ENCODE results near the gene POLR1C.
A peak's percentile ranks its signal among the peaks of the same experiment; 100 is the strongest.
"Not testable (repeated sequence)": the region's sequence is repeated elsewhere in the genome, so short reads cannot be mapped to it uniquely, and the experiment has no call there.

POLR1C gene

DNA sequence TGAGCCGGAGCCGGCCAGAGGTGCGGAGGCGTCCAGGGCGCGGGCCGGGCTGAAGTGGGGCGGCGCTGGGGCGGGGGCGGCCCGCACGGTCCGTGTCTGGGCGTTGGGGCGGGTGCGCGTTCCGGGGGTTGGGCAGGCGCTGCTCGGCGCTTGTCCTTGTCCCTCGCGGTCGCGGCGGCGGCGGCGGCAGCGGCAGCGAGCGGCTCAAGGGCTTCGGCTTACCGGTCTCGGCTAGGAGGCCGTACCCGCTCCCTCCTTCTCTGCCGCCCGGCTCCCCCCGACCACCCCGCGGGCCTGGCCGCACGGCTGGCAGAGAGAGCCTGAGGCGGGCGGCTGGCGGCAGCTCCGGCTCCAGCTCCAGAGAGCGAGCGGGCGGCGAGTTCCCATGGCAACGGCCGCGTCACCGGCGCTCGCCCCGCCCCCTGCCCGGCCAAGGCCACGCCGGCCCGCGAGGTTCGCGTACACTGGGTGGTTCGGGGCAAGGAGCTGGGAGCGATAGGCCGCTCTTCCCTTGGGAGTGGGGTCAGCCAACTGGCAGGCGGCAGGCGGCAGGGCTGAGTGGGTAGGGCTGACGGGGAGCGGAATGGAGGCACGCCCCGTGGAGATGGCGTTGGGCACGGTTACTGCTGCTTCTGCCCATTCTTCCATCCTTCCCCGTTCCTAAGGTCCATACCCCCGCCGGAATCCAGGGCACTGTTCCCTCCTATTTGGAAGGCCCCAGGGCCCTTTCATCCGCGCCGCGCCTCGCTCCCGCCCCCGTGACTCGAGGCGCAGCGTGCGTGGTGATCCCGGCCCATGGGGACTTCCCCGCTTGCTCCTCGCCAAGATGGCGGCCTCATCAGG is 6.7 kb upstream of the POLR1C start, which contains the start of gene LRRC73:
Gene LRRC73 (minus strand): TSS at position 363 of the 843 bp plus-strand sequence. CDS start 561 bp downstream, outside the sequence.
- peak; percentile 82 for DNase-seq (ENCODE audit: low spot score)

DNA sequence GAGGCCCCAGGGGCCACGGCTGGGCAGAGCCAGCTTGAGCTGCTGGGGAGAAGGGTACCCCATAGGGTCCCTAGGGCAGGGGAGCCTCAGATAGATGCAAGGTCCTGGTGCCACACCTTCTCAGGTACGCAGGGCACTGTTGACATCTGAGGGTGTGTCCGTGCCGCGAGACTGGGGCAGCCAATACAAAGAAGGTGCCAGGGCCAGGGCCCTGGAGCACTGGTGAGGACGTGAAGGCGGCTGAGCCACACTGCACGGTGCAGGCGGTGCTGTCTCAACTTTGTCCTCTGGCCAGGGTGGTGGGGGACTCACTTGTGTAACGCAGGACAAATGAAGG is 6.1 kb upstream of the POLR1C start:
- DNase-seq (ENCODE audit: low spot score) = no peak

DNA sequence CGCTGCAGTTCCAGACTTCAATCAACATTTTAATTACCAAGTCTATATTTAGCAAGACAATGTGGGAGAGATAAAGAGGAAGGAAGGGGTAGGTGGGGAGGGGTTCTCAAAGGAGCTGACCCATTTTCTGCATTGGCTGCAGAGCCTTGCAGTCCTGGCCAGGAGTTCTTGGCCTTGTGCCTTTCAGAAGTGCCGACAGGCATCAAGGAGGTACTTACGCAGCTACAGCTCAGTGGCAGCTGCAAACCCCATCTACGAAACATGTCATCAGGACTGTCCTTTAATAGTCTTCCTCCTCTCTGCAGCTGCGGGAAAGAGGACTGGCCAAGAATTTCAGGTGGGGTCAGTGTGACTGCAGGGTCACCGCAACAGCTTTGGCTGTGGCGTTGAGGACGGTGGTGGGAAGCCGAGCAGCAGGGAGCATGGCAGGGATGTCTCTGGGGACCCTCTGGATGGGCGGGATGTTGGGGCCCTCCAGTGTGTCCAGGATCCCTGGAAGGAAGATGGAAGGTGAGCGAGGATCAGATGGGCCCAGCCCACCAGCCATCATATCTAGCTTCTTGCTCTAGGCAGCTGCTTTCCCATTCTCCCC is 5.0 kb upstream of the POLR1C start:
- DNase-seq (ENCODE audit: low spot score) = no peak

DNA sequence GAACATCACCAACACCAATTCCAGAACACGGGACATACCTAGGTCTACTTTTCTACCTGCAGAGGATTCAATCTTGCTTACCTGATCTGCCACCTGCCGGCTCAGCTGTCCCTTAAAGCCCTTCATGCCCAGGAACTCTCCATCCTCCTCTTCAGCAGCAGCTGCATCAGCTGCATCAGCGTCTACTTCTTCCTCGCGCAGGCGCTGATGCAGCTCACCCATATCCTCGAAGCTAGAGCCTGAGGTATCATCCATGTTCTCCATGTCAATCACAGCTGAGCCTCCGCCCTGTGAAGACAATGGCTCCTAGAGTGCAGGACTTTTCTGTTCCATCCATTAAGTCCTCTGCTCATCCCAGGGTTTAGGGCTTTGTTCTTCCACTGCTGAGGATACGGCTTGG is 1.1 kb upstream of the POLR1C start:
- no peak for DNase-seq (ENCODE audit: low spot score)

DNA sequence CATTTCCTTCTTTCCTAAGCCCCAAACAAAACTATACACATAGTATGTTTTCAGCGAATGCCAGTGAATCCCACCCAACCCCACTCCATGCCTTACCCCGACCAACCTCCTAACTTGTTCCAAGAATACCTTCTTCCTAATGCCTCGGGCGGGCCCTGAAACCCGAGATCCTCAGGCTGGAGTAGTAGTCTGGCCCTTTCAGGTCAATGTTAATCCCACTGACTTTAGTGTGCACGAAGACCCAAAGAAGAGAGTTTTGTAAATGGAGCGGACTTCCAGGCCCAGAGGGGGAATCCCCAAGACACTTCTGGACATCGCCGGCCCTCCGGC is 557 bp upstream of the POLR1C start:
- no peak for DNase-seq (ENCODE audit: low spot score)

DNA sequence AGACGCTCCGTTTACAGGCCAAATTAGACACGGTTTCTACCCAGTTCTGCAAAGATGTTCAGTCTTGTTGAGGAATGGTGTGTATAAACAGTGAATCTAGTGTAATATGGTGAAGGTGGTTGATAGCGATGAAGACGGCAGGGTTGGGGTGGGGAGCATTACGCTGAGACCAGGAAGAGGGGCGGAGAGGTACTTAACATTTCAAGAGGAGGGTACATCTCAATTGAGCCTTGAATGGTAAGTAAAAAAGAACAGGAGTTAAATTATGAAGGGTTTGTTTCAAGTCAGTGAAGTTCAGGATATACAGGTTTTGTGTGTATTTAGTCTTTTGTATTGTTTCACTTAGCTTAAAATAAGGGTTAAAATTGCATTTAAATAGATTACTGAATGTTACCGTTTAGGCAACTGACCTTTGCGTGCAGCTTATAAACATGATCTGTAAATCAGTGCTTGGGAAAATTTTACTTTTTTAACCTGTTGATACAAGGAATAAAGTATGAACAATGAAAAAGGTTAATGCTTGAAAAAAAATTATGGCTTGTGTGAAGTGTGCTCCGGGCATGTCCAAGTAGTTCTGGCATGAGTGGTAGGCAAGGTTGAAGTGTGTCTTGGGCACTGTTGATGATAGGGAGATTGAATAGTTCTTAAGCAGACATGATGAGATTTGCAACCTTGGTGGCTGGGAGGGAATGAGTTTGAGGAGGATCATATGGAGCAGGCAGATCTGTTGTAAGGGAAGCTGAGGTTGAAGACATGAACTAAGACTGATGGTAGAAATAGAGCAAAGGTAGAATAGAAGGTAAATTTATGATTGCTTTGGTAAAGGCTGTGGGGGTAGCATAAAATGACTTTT is 842 bp downstream of the POLR1C start:
- no peak for DNase-seq (ENCODE audit: low spot score)

DNA sequence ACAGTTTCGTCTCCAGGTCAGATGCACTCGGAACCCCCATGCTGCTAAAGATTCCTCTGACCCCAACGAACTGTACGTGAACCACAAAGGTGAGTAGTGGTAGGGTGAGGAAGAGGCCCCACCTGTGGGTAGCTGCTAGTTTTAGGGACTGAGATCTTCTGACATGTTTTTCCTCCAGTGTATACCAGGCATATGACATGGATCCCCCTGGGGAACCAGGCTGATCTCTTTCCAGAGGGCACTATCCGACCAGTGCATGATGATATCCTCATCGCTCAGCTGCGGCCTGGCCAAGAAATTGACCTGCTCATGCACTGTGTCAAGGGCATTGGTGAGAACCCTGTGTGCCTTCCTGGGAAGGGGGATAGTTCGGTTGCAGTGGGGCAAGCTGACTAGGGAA is 3.2 kb downstream of the POLR1C start:
- DNase-seq (ENCODE audit: low spot score) = no peak

DNA sequence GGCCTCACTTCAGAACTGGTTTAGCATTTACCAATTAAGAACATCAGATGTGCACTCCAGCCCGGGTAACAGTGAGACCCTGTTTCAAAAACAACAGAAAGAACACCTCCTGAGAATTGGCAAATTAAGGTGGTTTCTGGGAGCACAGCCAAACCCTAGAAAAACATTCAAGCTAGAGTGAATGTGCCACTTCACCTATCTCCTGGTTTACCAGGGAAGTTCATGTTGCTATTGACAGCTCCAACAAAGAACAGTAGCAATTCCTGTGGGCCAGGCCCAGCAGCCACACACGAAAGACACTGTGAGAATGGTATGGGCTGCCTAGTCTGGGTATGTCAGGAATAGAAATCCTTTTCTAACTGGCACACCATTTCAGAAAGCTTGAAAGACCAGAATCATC is 4.9 kb downstream of the POLR1C start:
- DNase-seq (ENCODE audit: low spot score) = no peak

DNA sequence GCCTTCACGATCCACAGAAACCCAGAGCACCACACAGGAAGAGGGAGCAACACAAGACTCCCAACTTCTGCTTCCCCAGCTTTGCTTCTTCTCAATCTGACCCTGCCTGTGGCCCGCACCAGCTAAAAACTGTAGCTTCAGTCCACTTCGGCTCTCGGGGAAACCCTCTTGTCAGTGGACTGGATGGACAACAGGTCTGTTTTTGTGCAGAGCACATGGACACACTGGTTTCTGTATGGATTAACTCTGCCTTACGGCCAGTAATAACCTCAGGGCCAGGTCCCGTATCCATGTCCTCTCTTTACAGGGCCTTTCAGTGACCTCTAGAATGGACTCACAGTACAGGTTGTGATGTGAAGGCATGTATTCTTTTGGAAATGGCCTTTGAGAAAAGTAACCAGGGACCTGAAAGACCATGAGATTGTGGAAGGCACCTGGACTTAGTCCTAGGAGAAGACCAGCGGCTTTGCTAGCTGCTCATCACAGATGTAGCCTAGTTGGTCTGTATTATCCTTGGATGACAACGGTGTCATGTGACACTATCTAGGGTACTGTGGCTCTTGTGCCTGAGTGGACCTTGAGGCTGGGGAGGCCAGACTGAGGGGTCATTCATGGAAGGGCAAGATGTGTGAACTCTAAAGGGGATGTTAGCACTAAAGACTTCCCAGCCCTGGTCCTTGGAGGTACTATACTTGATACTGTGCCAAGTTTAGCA is 5.8 kb downstream of the POLR1C start:
- no peak for DNase-seq (ENCODE audit: low spot score)

DNA sequence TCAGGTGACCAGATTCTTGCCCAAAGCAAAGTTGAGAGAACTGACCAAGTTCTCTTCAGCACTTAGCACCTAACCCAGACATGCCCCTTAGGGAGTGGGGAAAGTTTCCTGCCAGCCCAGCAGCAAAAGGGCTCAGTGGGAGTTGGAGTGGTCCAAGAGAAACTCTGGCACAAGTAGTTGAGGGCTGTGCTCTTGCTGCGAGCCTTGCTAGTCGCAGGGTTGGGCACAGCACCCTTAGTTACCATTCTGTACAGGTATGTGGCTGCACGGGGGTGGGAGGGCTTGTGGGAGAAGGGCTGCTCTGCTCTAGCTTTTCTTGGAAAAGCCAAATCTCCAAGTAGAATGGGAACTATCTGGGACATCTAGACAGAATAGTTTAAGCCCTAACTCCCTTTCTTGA is 6.4 kb downstream of the POLR1C start:
- no peak for DNase-seq (ENCODE audit: low spot score)

DNA sequence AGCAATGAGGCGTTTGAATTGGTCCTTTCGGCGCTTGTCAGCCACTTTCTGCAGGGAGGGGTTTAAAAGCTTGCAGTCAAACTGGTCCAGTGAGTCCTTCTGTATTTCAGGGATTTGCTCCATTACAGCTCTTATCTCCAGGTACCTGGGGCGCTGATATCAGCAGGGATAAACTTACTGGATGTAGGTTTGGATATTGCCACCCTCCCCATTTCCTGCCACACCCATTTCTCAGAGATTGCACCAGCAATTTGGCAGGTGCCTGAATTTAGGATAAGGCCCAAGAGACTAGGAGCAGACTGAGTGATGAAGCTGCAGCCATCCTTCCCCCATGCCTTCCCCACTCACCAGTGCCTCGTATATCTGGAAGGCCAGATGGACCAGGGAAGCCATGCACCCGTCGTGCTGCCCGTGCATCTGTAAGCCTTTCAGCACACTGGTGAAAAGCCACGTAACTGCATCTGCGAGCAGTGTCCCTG is 7.6 kb downstream of the POLR1C start:
- no peak for DNase-seq (ENCODE audit: low spot score)

DNA sequence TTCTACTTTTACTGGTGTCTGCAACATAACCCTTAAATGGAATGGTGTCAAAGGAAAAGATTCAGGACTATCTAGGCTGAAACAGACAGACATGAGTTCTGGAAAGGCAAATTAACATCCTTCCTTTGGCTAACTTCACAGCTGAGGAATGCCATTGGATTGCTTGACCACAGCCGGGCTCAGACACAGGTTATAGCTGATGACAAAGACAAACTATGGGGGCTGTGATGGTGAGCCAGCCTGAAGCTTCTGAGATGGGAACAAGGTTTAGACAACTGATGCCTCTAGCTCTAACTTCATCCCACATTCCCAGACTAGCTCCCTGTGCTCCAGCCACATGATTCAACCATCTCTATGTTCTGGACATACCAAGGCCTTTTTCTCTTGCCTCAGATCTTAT is 15.3 kb downstream of the POLR1C start:
- no peak for DNase-seq (ENCODE audit: low spot score)

DNA sequence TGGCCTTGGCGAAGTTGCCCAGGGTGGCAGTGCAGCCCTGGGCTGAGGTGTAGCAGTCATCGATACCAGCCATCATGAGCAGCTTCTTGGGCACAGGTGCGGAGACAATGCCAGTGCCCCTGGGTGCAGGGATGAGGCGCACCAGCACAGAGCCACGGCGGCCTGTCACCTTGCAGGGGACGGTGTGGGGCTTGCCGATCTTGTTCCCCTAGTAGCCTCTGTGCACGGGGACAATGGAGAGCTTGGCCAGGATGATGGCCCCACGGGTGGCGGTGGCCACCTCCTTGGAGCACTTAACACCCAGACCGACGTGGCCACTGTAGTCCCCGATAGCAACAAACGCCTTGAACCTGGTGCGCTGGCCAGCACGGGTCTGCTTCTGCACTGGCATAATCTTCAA is 22.1 kb downstream of the POLR1C start:
- not testable (repeated sequence) for DNase-seq (ENCODE audit: low spot score)

DNA sequence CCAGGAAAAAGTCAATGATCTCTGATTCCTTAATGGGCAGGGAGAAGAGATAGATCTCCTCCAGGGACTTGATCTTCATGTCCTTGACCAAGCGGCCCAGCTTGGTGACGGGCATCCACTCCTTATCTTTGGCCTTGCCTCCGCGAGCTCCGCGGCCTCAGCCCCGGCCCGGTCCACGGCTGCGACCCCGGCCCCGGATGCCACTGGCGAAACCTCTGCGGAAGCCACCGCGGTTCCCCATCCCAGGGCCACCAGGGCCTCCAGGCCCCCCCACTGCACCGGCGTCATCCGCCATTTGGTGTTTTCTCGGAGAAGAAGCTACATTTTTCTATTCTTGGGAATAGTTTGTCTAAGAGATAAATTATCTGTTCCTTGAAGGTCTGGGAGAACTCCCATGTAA is 22.5 kb downstream of the POLR1C start:
- DNase-seq (ENCODE audit: low spot score) = not testable (repeated sequence)

DNA sequence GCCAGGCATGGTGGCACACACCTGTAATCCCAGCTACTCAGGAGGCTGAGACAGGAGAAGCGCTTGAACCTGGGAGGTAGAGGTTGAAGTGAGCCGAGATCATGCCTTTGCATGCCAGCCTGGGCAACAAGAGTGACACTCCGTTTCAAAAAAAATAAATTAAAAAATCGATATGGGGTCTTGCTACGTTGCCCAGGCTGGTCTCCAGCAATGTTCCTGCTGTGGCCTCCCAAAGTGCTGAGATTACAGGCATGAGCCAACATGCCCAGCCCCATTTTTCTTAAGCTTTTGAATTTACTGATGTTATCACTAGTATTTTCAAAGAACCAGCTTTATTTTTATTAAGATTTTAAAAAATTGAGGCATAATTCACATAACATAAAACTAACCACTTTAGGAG is 23.6 kb downstream of the POLR1C start:
- no peak for DNase-seq (ENCODE audit: low spot score)

DNA sequence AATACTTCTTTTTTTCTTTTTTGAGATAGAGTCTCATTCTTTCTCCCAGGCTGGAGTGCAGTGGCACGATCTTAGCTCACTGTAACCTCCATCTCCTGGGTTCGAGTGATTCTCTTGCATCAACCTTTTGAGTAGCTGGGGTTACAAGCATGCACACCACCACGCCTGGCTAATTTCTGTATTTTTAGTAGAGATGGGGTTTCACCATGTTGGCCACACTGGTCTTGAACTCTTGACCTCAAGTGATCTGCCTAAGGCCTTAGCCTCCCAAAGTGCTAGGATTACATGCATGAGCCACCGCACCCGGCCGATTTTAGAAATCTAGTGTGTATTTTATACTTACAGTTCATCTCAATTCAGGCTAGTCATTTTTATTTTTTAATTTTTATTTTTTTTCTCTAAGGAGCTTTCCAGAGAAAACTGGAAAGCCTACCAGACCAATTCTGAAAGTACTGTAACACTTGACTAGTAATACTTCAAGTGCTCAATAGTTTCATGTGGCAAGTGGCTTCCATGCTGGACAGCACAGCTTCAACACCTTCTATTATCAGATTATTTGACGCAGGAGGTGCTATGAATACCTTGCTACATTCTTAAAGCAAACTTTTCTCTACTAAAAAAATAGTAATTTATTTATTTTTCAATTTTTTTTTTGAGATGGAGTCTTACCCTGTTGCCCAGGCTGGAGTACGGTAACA is 25.0 kb downstream of the POLR1C start:
- no peak for DNase-seq (ENCODE audit: low spot score)

DNA sequence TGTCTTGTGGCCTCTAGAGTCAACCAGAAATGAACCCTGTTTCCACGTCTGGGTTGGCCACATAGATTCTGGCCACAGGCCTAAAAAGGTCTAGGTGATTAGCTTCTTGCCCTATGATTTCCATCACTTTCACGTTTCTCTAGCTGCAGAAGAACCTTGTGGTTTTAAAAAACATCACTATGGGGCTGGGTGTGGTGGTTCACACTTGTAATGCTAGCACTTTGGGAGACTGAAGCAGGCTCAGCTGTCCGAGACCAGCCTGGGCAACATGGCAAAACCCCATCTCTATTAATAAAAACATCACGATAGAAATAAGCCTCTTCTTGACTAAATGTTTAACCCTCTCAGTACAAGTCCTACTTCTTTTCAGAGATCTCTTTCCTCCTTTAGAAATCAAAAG is 27.6 kb downstream of the POLR1C start:
- DNase-seq (ENCODE audit: low spot score) = no peak

DNA sequence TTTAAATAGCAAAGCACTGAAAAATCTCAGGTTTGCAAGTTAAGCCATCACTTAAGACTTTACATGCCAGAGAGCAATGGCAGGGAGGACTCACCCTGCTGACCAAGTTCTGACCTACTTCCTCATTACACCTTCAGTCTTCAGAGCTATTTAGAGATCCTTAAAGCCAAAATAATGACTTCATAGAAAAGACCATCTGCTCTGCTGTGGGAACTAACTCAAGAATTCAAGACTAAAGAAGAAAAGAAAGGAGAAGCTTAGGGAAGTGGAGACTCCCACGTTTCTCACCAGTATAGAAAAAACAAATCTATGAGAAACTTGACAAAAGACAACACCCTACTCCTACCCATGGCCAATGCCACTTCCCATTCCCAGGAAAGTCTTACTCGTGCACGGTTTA is 30.3 kb downstream of the POLR1C start:
- no peak for DNase-seq (ENCODE audit: low spot score)

DNA sequence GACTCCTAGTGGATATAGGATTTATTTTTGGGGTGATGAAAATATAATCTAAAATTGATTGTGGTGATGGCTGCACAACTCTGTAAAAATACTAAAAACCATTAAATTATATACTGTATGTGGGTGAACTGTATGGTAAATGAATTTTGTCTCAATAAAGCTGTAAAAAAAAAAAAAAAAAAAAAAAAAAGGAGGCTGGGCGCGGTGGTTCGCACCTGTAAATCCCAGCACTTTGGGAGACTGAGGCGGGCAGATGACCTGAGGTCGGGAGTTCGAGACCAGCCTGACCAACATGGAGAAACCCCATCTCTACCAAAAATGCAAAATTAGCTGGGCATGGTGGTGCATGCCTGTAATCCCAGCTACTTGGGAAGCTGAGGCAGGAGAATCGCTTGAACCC is 40.7 kb downstream of the POLR1C start:
- not testable (repeated sequence) for DNase-seq (ENCODE audit: low spot score)

DNA sequence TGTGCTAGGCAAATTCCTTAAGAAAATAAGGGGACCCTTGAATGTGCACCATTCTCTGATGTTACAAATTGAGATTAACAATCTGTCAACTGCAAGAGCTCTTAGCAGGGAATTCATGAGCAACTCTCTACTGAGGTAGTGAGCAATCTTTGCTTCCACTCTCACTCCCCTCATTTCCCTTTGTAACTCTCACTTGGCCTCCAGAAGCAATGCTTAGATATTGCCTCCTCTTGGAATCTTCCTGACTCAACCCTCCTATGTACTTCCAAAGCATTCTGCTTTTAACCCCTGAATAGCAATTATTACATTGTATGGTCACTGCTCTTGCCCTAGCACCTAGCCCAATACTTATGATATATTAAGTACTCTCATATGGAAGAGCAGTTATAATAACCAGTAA is 42.4 kb downstream of the POLR1C start:
- DNase-seq (ENCODE audit: low spot score) = no peak

DNA sequence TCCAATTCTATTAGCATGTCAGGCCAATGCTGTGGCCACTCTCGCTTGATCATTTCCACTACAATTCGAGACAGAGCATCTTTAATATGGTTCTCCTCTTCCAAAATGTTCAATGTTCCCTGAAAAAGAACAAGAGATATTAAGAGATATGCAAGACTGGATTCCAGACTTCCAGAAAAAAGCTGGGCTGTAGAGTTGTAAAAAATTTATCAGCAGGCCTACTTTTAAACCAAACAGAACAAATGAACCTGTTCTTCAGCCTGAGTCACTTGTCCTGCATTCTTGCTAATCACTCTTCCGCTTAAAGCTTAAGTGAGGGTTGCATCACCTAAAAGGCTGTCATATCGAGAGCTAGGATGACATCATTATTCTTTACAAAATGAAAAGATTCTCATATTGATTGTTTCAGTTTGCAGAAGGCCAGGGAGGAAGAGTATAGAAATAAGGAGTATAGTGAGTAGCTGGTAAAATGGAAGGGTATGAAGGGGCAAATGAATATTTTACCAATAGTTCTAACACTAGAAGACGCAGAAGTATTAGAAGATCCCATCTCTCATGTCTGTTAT is 54.1 kb downstream of the POLR1C start:
- no peak for DNase-seq (ENCODE audit: low spot score)

All from globus pallidus (tissue), 1 donor.